Coronary artery (tissue), 2 donors: ENCODE measurements around the gene HACE1.

ENCODE experiments used
- DNase-seq: peaks from one replicate; pipeline ENCODE4 v3.0.0-alpha.2; 2017; ENCODE audit warnings: low spot score
- H3K27ac ChIP-seq, 2 donors: fragments of 200-600 bp; sonication (generic); one replicate each; pipeline ENCODE4 v1.5.1; 2016 to 2019
- H3K4me3 ChIP-seq: fragments of 200-600 bp; sonication (generic); 2 replicates; pipeline ENCODE4 v1.5.1; 2016; ENCODE audit warnings: mild to moderate bottlenecking, moderate library complexity
- CTCF ChIP-seq: fragments of 200-600 bp; sonication (generic); IDR thresholded peaks from one replicate; pipeline ENCODE4 v1.5.1; 2019; ENCODE audit warnings: antibody characterized with exemption

The HACE1 gene

DNA sequence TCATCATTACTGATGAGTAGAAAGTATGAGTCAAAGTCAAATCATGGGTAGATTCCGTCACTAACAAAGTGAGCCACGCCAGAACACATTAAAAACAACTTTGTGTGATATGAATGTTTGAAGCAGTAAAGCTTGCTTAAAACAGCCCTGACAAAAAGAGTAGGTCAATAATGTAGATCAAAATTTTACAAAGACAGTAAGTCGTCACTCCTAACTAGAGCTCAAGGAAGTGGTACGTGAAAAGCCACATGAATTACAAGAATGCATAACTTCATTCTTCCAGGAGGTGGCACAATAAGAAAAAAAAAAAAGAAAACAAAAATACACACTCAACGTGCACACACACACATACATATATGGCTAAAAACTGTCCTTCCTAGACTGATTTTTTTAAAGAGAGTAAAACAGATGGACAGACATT is 69.9 kb downstream of the HACE1 start:
- DNase-seq = no peak
- H3K4me3 ChIP-seq = no peak overlapping the region
- no peak overlapping the region for H3K27ac ChIP-seq
- TF ChIP-seq CTCF = no peak

GRCh38 chr6:104788400-104788799 is 71.3 kb downstream of the HACE1 start:
- no peak for DNase-seq
- TF ChIP-seq CTCF = no peak
- H3K4me3 ChIP-seq = no peak overlapping the region
- no peak overlapping the region for H3K27ac ChIP-seq

DNA sequence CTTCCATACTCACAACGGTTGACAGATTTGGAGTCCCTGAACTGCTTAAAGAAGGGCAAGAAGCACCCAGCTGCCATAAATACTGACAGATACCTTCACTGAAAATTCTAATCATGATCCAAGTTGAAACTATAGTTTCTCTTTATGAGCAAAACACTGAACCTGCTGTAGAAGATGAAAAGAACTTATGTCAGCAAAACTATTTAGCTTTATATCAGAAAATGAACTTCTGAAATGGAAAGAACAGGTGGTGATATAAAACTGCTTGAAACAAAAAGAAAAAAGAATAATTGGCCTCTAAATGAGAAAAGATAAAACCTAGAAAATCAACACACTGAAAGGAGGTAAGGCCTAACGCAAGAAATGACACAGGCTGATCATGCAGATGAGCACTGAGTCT is 72.4 kb downstream of the HACE1 start:
- DNase-seq = no peak
- no peak overlapping the region for H3K27ac ChIP-seq
- H3K4me3 ChIP-seq = no peak overlapping the region
- TF ChIP-seq CTCF = no peak

- Histone ChIP-seq H3K27ac (no peak overlapping the region), H3K4me3 (no peak overlapping the region)
- TF ChIP-seq CTCF = no peak
- no peak for DNase-seq
Measured at GRCh38 chr6:104784884-104785283, 74.8 kb downstream of the HACE1 start.

DNA sequence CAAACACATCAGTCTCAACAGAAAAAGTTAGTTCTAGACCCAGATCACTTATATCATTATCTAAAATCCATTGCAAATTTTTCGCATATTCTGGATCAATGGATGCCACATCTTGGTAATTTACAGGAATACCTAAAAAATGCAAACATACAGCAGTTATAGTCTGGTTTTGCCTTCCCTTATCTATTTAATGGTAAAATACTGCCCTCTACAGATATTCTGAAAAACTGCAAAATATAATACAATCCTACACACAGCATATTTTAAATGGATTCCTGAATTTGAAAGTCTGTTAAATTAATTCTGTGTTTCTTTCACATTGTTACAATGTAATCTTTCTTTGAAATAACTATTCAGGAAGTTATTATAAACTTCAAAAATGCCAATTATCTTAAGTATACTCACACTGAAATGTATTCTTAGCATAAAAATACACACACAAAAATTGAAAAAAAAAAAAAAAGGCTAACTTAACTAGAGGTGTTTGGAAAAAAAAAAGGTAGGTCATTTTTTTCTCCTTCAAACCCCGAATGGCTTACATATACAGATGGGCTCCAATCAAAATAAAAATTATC is 88.4 kb downstream of the HACE1 start:
- no peak for TF ChIP-seq CTCF
- Histone ChIP-seq H3K4me3 (no peak overlapping the region), H3K27ac (no peak overlapping the region)
- DNase-seq = no peak

GRCh38 chr6:104768906-104769305 is 90.8 kb downstream of the HACE1 start:
- H3K4me3 ChIP-seq = no peak overlapping the region
- no peak for TF ChIP-seq CTCF
- H3K27ac ChIP-seq = no peak overlapping the region
- DNase-seq = no peak

DNA sequence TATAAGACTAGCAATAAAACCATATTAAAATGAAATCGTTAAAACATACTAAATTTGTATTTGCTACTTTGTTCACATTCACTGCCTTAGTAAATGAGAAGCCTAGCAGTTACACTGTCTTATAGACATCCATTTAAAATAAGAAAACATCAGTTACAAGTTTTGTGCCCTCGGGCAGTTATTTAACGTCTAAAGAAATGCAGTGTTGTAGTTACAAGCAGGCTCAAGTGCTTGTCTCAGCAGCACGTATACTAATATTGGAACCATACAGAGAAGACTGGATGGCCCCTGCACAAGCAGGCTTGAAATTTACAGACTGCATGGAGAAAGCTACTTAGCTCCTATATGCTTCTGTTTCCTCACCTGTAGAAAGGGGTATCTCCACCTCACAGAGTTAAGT is 93.1 kb downstream of the HACE1 start:
- Histone ChIP-seq H3K27ac (no peak overlapping the region), H3K4me3 (no peak overlapping the region)
- no peak for TF ChIP-seq CTCF
- DNase-seq = no peak
